RWPE2 (cell line): ENCODE data around the gene ISG20.
"Not testable (repeated sequence)": the region's sequence is repeated elsewhere in the genome, so short reads cannot be mapped to it uniquely, and the experiment has no call there.

Experiments used
- ATAC-seq: fragments of 200-7000 bp; cut with Tn5 transposase; 3 replicates; pipeline ENCODE4 v1.9.1; 2021; ENCODE audit warnings: low read depth
- DNase-seq: peaks from one replicate; pipeline ENCODE4 v3.0.0-alpha.2; 2020; ENCODE audit warnings: low spot score
- H3K27ac ChIP-seq: fragments of 450-650 bp; 2 replicates; pipeline ENCODE4 v1.5.1; 2017; ENCODE audit warnings: mild to moderate bottlenecking; ENCODE audit not compliant: poor library complexity, severe bottlenecking
- H3K27me3 ChIP-seq: fragments of 250-450 bp; sonication (Bioruptor Pico); 2 replicates; pipeline ENCODE4 v1.5.1; 2021; ENCODE audit warnings: mild to moderate bottlenecking, moderate library complexity; ENCODE audit not compliant: insufficient read depth, poor library complexity, severe bottlenecking
- H3K36me3 ChIP-seq: fragments of 250-450 bp; sonication (Bioruptor Pico); 2 replicates; pipeline ENCODE4 v1.5.1; 2020; ENCODE audit warnings: low read depth, mild to moderate bottlenecking, moderate library complexity
- H3K4me1 ChIP-seq: fragments of 250-450 bp; sonication (Bioruptor Pico); 2 replicates; pipeline ENCODE4 v1.5.1; 2021; ENCODE audit warnings: mild to moderate bottlenecking, moderate library complexity; ENCODE audit not compliant: insufficient read depth, poor library complexity, severe bottlenecking
- H3K4me3 ChIP-seq: fragments of 250-450 bp; sonication (Bioruptor Pico); 2 replicates; pipeline ENCODE4 v1.5.1; 2021; ENCODE audit warnings: mild to moderate bottlenecking, moderate library complexity; ENCODE audit not compliant: severe bottlenecking
- H3K9me3 ChIP-seq: fragments of 250-450 bp; sonication (Bioruptor Pico); 2 replicates; pipeline ENCODE4 v1.5.1; 2021; ENCODE audit warnings: mild to moderate bottlenecking, moderate library complexity; ENCODE audit not compliant: severe bottlenecking
- CTCF ChIP-seq: fragments of 450-650 bp; IDR thresholded peaks from one replicate; pipeline ENCODE4 v1.5.1; 2017; ENCODE audit warnings: mild to moderate bottlenecking, moderate library complexity; ENCODE audit not compliant: poor library complexity, severe bottlenecking

The ISG20 gene

GRCh38 chr15:88636654-88637053 is 2.2 kb upstream of the ISG20 start:
- Histone ChIP-seq H3K4me1 (peaks cover 33% of the 10 kb centered on the region), H3K4me3 (no peak overlapping the region), H3K27ac (peak overlapping the region; percentile 72), H3K36me3 (peaks cover 37% of the 10 kb centered on the region), H3K27me3 (no peaks in the 10 kb centered on the region), H3K9me3 (no peaks in the 10 kb centered on the region)
- no peak for TF ChIP-seq CTCF
- no peak for ATAC-seq
- DNase-seq: no peak

- H3K4me1 ChIP-seq: peaks cover 33% of the 10 kb centered on the region
- peak overlapping the region; percentile 72 for H3K27ac ChIP-seq
- no peaks in the 10 kb centered on the region for H3K27me3 ChIP-seq
- DNase-seq (no peak), ATAC-seq (no peak)
- H3K36me3 ChIP-seq: peaks cover 31% of the 10 kb centered on the region
- no peaks in the 10 kb centered on the region for H3K9me3 ChIP-seq
- no peak for TF ChIP-seq CTCF
- no peak overlapping the region for H3K4me3 ChIP-seq
Observed at GRCh38 chr15:88637436-88637835, 1.4 kb upstream of the ISG20 start.

GRCh38 chr15:88637841-88638625 is 783 bp upstream of the ISG20 start:
- Histone ChIP-seq H3K27me3 (no peaks in the 10 kb centered on the region), H3K27ac (peak overlapping the region; percentile 72), H3K36me3 (peaks cover 25% of the 10 kb centered on the region), H3K4me3 (no peak overlapping the region), H3K4me1 (peaks cover 33% of the 10 kb centered on the region), H3K9me3 (no peaks in the 10 kb centered on the region)
- DNase-seq: no peak
- TF ChIP-seq CTCF: no peak
- peak; percentile 1; the same call in 2 of the 3 replicates for ATAC-seq

GRCh38 chr15:88641959-88642452 is 3.2 kb downstream of the ISG20 start:
- Histone ChIP-seq H3K9me3 (no peaks in the 10 kb centered on the region), H3K4me1 (peaks cover 18% of the 10 kb centered on the region)
- TF ChIP-seq CTCF: no peak

GRCh38 chr15:88642514-88642913 is 3.7 kb downstream of the ISG20 start:
- not testable (repeated sequence) for H3K27me3 ChIP-seq, DNase-seq, H3K36me3 ChIP-seq, H3K4me3 ChIP-seq, H3K27ac ChIP-seq, ATAC-seq, H3K9me3 ChIP-seq
- H3K4me1 ChIP-seq: peaks cover 18% of the 10 kb centered on the region

More at GRCh38 chr15:88641959-88642452, 3.2 kb downstream of the ISG20 start:
- Histone ChIP-seq H3K27ac (no peak overlapping the region), H3K36me3 (no peaks in the 10 kb centered on the region), H3K27me3 (no peaks in the 10 kb centered on the region), H3K4me3 (no peak overlapping the region)
- DNase-seq (no peak), ATAC-seq (no peak)
